HepG2 (cell line): ENCODE data around the gene KHK. TPM values are rescaled to one million over a fixed set of nuclear protein-coding genes. Genes with fewer than 3 reads are reported as not detected.

Experiments
- ARNT ChIP-seq: fragments of 450-650 bp; IDR thresholded peaks from 2 replicates; pipeline ENCODE4 v1.6.1; 2017
- FOXA3 ChIP-seq: IDR thresholded peaks from 2 replicates; pipeline ENCODE4 v1.6.1; 2016; ENCODE audit warnings: missing genetic modification reagents, missing compliant biosample characterization
- NCOA1 ChIP-seq: sonication (generic); formaldehyde crosslinking; IDR thresholded peaks from 2 replicates; pipeline ENCODE4 v1.9.0; 2021; ENCODE audit warnings: missing genetic modification reagents
- NPAS2 ChIP-seq: sonication (generic); formaldehyde crosslinking; IDR thresholded peaks from 2 replicates; pipeline ENCODE4 v1.8.0; 2022; ENCODE audit warnings: mild to moderate bottlenecking, missing genetic modification reagents, borderline replicate concordance
- TMF1 ChIP-seq: sonication (generic); formaldehyde crosslinking; IDR thresholded peaks from 2 replicates; pipeline ENCODE4 v1.8.1; 2022; ENCODE audit warnings: low read depth, missing genetic modification reagents
- ZNF709 ChIP-seq: sonication (generic); formaldehyde crosslinking; IDR thresholded peaks from 2 replicates; pipeline ENCODE4 v1.5.0; 2020; ENCODE audit warnings: mild to moderate bottlenecking, missing genetic modification reagents
- polyA plus RNA-seq, 8 experiments: library from polyadenylated mRNA; depleted of rRNA in 3 of 8; stranded (reverse) in 7 of 8; unstranded in 1 of 8; fragments of >200 nt; fragmentation: Illumina TruSeq in 4 of 8; extraction: Trizol in 4 of 8; gene quantifications; 2 replicates each; pipeline versions ENCODE4 v1.2.1 to v1.2.3, GENCODE V29; 2011 to 2016; ENCODE audit warnings: low read depth in 4 of 8, missing spikeins in 1 of 8, mixed read lengths in 1 of 8; ENCODE audit not compliant: insufficient read depth in 1 of 8
- total RNA-seq, 5 experiments: library from RNA; depleted of rRNA; stranded (reverse); fragments of >200 nt; fragmentation: Illumina TruSeq; extraction: Trizol; gene quantifications; 2 replicates each; pipeline ENCODE4 v1.2.3, GENCODE V29; 2016; ENCODE audit warnings: low read depth in 1 of 5
- TF ChIP-seq, protein P1 (sequence below): sonication (generic); formaldehyde crosslinking; IDR thresholded peaks from 2 replicates; pipeline ENCODE4 v1.8.0; 2022; ENCODE audit warnings: missing genetic modification reagents, mild to moderate bottlenecking, inconsistent platforms, borderline replicate concordance
- TF ChIP-seq, protein P2 (sequence below): sonication (generic); formaldehyde crosslinking; IDR thresholded peaks from 2 replicates; pipeline ENCODE4 v1.9.0; 2021; ENCODE audit warnings: missing genetic modification reagents, mild to moderate bottlenecking, borderline replicate concordance
- TF ChIP-seq, protein P3 (sequence below), 2 experiments: sonication (generic) in 1 of 2; formaldehyde crosslinking in 1 of 2; IDR thresholded peaks; 2 replicates each; pipeline versions ENCODE4 v1.6.1 to v1.9.0; 2014 to 2022; ENCODE audit warnings: antibody characterized with exemption in 1 of 2, borderline replicate concordance in 1 of 2, inconsistent platforms in 1 of 2, low read depth in 1 of 2, missing genetic modification reagents in 1 of 2
- TF ChIP-seq, protein P4 (sequence below): sonication (generic); formaldehyde crosslinking; IDR thresholded peaks from 2 replicates; pipeline ENCODE4 v1.8.1; 2023; ENCODE audit warnings: mild to moderate bottlenecking, missing genetic modification reagents
- TF ChIP-seq, protein P5 (sequence below): sonication (generic); formaldehyde crosslinking; IDR thresholded peaks from 2 replicates; pipeline ENCODE4 v1.9.0; 2021; ENCODE audit warnings: mild to moderate bottlenecking, missing genetic modification reagents

The KHK gene
- total and polyA plus RNA-seq, 2 of the 13 experiments (the other 11 are each of a cell fraction or from before 2014, with no cell fraction given), result 40.9 to 99.2 TPM

DNA sequence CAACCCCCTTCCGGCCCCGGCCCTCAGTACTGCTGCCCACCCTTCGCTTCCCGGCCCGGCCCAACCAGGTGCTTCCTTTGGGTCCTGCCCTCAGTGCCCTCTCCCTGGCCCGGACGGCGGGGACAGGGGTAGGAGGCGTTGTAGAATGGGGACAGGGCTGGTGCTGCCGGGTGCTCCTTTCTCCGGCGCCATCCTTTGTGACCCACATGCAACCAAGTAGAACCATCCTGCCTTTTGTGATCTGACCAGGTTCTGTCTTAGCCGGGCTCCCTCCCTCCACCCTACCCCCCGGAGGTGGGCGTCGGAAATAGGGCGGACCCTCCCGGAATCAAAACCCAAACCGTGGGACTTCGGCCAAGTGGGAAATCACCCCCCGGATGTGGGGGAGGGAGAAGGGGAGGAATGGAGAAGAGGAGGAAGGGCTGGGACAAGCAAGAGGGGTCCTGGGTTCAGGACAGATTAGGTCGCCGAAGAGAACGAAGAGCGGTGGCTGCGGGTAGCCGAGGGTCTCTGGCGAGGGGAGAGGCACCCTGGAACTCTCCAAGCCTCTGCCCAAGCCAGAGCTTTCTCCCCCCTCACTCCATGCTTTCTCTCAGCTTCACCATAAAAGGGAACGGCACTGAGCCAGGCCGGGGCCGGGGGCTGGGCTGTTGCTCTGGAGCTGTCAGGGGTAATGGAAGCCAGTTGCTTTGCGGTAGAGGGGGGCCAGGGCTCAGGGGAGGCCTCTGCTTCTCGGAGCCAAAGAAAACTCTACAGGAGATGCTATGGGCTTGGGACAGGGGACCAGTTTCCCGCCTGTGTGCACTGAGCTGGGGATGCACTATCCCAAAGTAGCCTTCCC lies 14.4 kb upstream of the KHK start (continued):
- TF ChIP-seq, protein P1, sequence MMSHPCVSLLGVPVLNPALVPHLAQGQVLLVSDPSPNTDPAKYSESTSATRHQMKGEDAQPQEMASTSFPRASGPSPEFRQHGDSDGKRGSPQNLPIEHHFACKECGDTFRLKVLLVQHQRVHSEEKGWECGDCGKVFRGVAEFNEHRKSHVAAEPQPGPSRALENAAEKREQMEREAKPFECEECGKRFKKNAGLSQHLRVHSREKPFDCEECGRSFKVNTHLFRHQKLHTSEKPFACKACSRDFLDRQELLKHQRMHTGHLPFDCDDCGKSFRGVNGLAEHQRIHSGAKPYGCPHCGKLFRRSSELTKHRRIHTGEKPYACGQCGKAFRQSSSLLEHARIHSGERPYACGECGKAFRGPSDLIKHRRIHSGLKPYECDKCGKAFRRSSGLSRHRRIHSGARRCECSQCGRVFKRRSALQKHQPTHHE (CRISPR knock-in tag), result 0 out of 2 replicates have a peak, but pooled peaks have one; percentile 57
- TF ChIP-seq, protein P2, sequence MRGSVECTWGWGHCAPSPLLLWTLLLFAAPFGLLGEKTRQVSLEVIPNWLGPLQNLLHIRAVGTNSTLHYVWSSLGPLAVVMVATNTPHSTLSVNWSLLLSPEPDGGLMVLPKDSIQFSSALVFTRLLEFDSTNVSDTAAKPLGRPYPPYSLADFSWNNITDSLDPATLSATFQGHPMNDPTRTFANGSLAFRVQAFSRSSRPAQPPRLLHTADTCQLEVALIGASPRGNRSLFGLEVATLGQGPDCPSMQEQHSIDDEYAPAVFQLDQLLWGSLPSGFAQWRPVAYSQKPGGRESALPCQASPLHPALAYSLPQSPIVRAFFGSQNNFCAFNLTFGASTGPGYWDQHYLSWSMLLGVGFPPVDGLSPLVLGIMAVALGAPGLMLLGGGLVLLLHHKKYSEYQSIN (CRISPR knock-in tag), result no peak
- TF ChIP-seq, protein P3, sequence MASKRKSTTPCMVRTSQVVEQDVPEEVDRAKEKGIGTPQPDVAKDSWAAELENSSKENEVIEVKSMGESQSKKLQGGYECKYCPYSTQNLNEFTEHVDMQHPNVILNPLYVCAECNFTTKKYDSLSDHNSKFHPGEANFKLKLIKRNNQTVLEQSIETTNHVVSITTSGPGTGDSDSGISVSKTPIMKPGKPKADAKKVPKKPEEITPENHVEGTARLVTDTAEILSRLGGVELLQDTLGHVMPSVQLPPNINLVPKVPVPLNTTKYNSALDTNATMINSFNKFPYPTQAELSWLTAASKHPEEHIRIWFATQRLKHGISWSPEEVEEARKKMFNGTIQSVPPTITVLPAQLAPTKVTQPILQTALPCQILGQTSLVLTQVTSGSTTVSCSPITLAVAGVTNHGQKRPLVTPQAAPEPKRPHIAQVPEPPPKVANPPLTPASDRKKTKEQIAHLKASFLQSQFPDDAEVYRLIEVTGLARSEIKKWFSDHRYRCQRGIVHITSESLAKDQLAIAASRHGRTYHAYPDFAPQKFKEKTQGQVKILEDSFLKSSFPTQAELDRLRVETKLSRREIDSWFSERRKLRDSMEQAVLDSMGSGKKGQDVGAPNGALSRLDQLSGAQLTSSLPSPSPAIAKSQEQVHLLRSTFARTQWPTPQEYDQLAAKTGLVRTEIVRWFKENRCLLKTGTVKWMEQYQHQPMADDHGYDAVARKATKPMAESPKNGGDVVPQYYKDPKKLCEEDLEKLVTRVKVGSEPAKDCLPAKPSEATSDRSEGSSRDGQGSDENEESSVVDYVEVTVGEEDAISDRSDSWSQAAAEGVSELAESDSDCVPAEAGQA (IDR thresholded peaks at IDR 0.05; ENCODE audit: low read depth), result no peak
- TF ChIP-seq, protein P3 (CRISPR knock-in tag; IDR thresholded peaks at IDR 0.05; ENCODE audit: borderline replicate concordance), result no peak
- TF ChIP-seq, protein P4, sequence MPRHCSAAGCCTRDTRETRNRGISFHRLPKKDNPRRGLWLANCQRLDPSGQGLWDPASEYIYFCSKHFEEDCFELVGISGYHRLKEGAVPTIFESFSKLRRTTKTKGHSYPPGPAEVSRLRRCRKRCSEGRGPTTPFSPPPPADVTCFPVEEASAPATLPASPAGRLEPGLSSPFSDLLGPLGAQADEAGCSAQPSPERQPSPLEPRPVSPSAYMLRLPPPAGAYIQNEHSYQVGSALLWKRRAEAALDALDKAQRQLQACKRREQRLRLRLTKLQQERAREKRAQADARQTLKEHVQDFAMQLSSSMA (CRISPR knock-in tag), result peak; percentile 42; the same call in 1 of the 2 replicates
- no peak for TF ChIP-seq ARNT
- no peak for TF ChIP-seq NPAS2 (CRISPR knock-in tag)
- TF ChIP-seq, protein P5, sequence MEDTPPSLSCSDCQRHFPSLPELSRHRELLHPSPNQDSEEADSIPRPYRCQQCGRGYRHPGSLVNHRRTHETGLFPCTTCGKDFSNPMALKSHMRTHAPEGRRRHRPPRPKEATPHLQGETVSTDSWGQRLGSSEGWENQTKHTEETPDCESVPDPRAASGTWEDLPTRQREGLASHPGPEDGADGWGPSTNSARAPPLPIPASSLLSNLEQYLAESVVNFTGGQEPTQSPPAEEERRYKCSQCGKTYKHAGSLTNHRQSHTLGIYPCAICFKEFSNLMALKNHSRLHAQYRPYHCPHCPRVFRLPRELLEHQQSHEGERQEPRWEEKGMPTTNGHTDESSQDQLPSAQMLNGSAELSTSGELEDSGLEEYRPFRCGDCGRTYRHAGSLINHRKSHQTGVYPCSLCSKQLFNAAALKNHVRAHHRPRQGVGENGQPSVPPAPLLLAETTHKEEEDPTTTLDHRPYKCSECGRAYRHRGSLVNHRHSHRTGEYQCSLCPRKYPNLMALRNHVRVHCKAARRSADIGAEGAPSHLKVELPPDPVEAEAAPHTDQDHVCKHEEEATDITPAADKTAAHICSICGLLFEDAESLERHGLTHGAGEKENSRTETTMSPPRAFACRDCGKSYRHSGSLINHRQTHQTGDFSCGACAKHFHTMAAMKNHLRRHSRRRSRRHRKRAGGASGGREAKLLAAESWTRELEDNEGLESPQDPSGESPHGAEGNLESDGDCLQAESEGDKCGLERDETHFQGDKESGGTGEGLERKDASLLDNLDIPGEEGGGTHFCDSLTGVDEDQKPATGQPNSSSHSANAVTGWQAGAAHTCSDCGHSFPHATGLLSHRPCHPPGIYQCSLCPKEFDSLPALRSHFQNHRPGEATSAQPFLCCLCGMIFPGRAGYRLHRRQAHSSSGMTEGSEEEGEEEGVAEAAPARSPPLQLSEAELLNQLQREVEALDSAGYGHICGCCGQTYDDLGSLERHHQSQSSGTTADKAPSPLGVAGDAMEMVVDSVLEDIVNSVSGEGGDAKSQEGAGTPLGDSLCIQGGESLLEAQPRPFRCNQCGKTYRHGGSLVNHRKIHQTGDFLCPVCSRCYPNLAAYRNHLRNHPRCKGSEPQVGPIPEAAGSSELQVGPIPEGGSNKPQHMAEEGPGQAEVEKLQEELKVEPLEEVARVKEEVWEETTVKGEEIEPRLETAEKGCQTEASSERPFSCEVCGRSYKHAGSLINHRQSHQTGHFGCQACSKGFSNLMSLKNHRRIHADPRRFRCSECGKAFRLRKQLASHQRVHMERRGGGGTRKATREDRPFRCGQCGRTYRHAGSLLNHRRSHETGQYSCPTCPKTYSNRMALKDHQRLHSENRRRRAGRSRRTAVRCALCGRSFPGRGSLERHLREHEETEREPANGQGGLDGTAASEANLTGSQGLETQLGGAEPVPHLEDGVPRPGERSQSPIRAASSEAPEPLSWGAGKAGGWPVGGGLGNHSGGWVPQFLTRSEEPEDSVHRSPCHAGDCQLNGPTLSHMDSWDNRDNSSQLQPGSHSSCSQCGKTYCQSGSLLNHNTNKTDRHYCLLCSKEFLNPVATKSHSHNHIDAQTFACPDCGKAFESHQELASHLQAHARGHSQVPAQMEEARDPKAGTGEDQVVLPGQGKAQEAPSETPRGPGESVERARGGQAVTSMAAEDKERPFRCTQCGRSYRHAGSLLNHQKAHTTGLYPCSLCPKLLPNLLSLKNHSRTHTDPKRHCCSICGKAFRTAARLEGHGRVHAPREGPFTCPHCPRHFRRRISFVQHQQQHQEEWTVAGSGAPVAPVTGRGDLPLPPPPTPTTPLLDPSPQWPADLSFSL (CRISPR knock-in tag), result no peak
- no peak; the same call in 1 of the 2 replicates for TF ChIP-seq TMF1
- no peak for TF ChIP-seq FOXA3 (CRISPR knock-in tag)
- TF ChIP-seq ZNF709, result no peak
- 0 out of 2 replicates have a peak, but pooled peaks have one; percentile 63 for TF ChIP-seq NCOA1 (CRISPR knock-in tag)
